CD14-positive monocyte (primary cell): Measurements from ENCODE around the gene TBC1D22A. TPM values are rescaled to one million over a fixed set of nuclear protein-coding genes. Genes with fewer than 3 reads are reported as not detected.

Experiments
- DNase-seq, 3 donors: peaks; one replicate each; pipeline ENCODE4 v3.0.0-alpha.2; 2011 to 2022
- H2AFZ ChIP-seq: 2 replicates; pipeline ENCODE4 v1.6.0; 2012; ENCODE audit warnings: mild to moderate bottlenecking, low read depth, low read length, inconsistent platforms; ENCODE audit not compliant: insufficient read depth, poor library complexity, severe bottlenecking
- H3K27ac ChIP-seq, 2 donors: 1 replicate in 1 of 2; 2 replicates in 1 of 2; pipeline ENCODE4 v1.5.1; 2012 to 2013; ENCODE audit warnings: low read length in 2 of 2, control low read depth in 1 of 2, inconsistent platforms in 1 of 2, low read depth in 1 of 2, mild to moderate bottlenecking in 1 of 2
- H3K27me3 ChIP-seq, 2 donors: one replicate each; pipeline versions ENCODE4 v1.6.0 to v1.6.1; 2011 to 2013; ENCODE audit warnings: low read length in 2 of 2; ENCODE audit not compliant: control insufficient read depth in 2 of 2, insufficient read depth in 2 of 2
- H3K36me3 ChIP-seq, 2 donors: replicated peaks in 1 of 2; 1 replicate in 1 of 2; 2 replicates in 1 of 2; pipeline versions ENCODE4 v1.5.1 to v1.6.1; 2012 to 2013; ENCODE audit warnings: low read length in 2 of 2, control low read depth in 1 of 2, inconsistent platforms in 1 of 2, mild to moderate bottlenecking in 1 of 2; ENCODE audit not compliant: insufficient read depth in 2 of 2, control insufficient read depth in 1 of 2
- H3K4me1 ChIP-seq, 2 donors: 1 replicate in 1 of 2; 2 replicates in 1 of 2; pipeline versions ENCODE4 v1.5.1 to v1.6.1; 2012 to 2013; ENCODE audit warnings: low read length in 2 of 2, control low read depth in 1 of 2, inconsistent platforms in 1 of 2, mild to moderate bottlenecking in 1 of 2, moderate library complexity in 1 of 2; ENCODE audit not compliant: insufficient read depth in 2 of 2, control insufficient read depth in 1 of 2
- H3K4me2 ChIP-seq: replicated peaks from 2 replicates; pipeline ENCODE3; 2012; ENCODE audit warnings: low read length, moderate library complexity, mild to moderate bottlenecking; ENCODE audit not compliant: poor library complexity, severe bottlenecking; ENCODE audit errors: extremely low read depth
- H3K4me3 ChIP-seq, 3 experiments: fragments of 200-600 bp in 1 of 3; sonication (generic) in 1 of 3; replicated peaks in 1 of 3; 1 replicate in 2 of 3; 2 replicates in 1 of 3; pipeline ENCODE4 v1.5.1; 2011 to 2013; ENCODE audit warnings: low read length in 3 of 3, mild to moderate bottlenecking in 3 of 3, control low read depth in 2 of 3, low read depth in 2 of 3, inconsistent platforms in 1 of 3, moderate library complexity in 1 of 3
- H3K79me2 ChIP-seq: 2 replicates; pipeline ENCODE4 v1.6.0; 2012; ENCODE audit warnings: mild to moderate bottlenecking, control low read depth, inconsistent platforms, low read length, moderate library complexity; ENCODE audit not compliant: insufficient read depth
- H3K9ac ChIP-seq: 2 replicates; pipeline ENCODE4 v1.6.0; 2017; ENCODE audit warnings: low read length, mild to moderate bottlenecking; ENCODE audit not compliant: insufficient read depth, poor library complexity, severe bottlenecking
- H3K9me3 ChIP-seq, 2 donors: replicated peaks in 1 of 2; 1 replicate in 1 of 2; 2 replicates in 1 of 2; pipeline versions ENCODE4 v1.5.1 to v1.6.1; 2012 to 2013; ENCODE audit warnings: low read length in 2 of 2, control low read depth in 1 of 2; ENCODE audit not compliant: control insufficient read depth in 1 of 2, insufficient read depth in 1 of 2
- H4K20me1 ChIP-seq: 2 replicates; pipeline ENCODE4 v1.6.0; 2012; ENCODE audit warnings: mild to moderate bottlenecking, low read length, control low read depth, moderate library complexity; ENCODE audit not compliant: insufficient read depth
- H3K27ac Mint-ChIP-seq, 7 donors: one replicate each; pipeline ENCODE4 v1.8.0; 2020; ENCODE audit warnings: mild to moderate bottlenecking in 7 of 7, mixed read lengths in 7 of 7, moderate library complexity in 6 of 7, inconsistent platforms in 2 of 7
- H3K27me3 Mint-ChIP-seq, 3 donors: one replicate each; pipeline ENCODE4 v1.8.0; 2021 to 2022; ENCODE audit warnings: low read depth in 3 of 3, mild to moderate bottlenecking in 3 of 3, mixed read lengths in 3 of 3, moderate library complexity in 3 of 3, inconsistent platforms in 1 of 3
- H3K36me3 Mint-ChIP-seq, 2 donors: one replicate each; pipeline ENCODE4 v1.8.0; 2020; ENCODE audit warnings: mixed read lengths in 2 of 2, inconsistent platforms in 1 of 2, mild to moderate bottlenecking in 1 of 2
- H3K4me1 Mint-ChIP-seq: one replicate; pipeline ENCODE4 v1.8.0; 2020; ENCODE audit warnings: mild to moderate bottlenecking, mixed read lengths
- H3K4me3 Mint-ChIP-seq, 2 donors: one replicate each; pipeline ENCODE4 v1.8.0; 2020; ENCODE audit warnings: mild to moderate bottlenecking in 2 of 2, mixed read lengths in 2 of 2, moderate library complexity in 1 of 2
- H3K9me3 Mint-ChIP-seq, 7 donors: one replicate each; pipeline ENCODE4 v1.8.0; 2020 to 2022; ENCODE audit warnings: mixed read lengths in 7 of 7, mild to moderate bottlenecking in 6 of 7, moderate library complexity in 6 of 7, inconsistent platforms in 2 of 7
- CTCF ChIP-seq: fragments of 200-600 bp; IDR thresholded peaks from one replicate; pipeline ENCODE4 v1.8.0; 2022; ENCODE audit warnings: antibody characterized with exemption, mild to moderate bottlenecking
- WGBS: methylation state at CpG from one replicate; pipeline ENCODE4 v1.1.5; 2013; ENCODE audit warnings: missing lambda C conversion rate; ENCODE audit not compliant: insufficient coverage; 5-methylcytosine and 5-hydroxymethylcytosine counted together
- intact Hi-C, 2 donors: fragments of 100-400 bp; cut with micrococcal nuclease; formaldehyde crosslinking; loops; one replicate each; pipeline versions ENCODE4 v1.15.0 to v1.15.1; 2023
- polyA plus RNA-seq, 3 donors: library from polyadenylated mRNA; depleted of rRNA in 1 of 3; unstranded in 2 of 3; stranded (reverse) in 1 of 3; fragments of 300-500 nt in 2 of 3; fragments of >200 nt in 1 of 3; fragmentation: Illumina TruSeq in 2 of 3; gene quantifications; 1 replicate in 2 of 3; 2 replicates in 1 of 3; pipeline ENCODE4 v1.2.3, GENCODE V29; 2012 to 2021

The TBC1D22A gene
- polyA plus RNA-seq, 3 donors: 25.9 to 36.2 (median 29.5) TPM

GRCh38 chr22:47121791-47122190 is 359.3 kb downstream of the TBC1D22A start:
- Histone ChIP-seq H3K4me2 (no peak overlapping the region), H3K9me3 (no peaks in the 10 kb centered on the region), H3K36me3 (no peaks in the 10 kb centered on the region), H3K4me1 (no peaks in the 10 kb centered on the region), H3K4me3 (no peak overlapping the region), H3K27ac (no peak overlapping the region), H2AFZ (no peak overlapping the region), H3K9ac (no peak overlapping the region), H3K27me3 (no peaks in the 10 kb centered on the region), H3K79me2 (no peaks in the 10 kb centered on the region), H4K20me1 (peaks cover 3% of the 10 kb centered on the region)
- intact Hi-C loops: no loop called here
- Mint-ChIP-seq H3K4me3 (no peak overlapping the region), H3K4me1 (no peaks in the 10 kb centered on the region), H3K27me3 (no peaks in the 10 kb centered on the region), H3K9me3 (peaks cover 0 to 2% (median 0%) of the 10 kb centered on the region in 7 donors), H3K27ac (peak overlapping the region in 1 of 7 donors; percentile 77), H3K36me3 (peaks cover 5 to 18% of the 10 kb centered on the region in 2 donors)
- DNase-seq: no peak
- 93% methylated on average over 9 of the region's 11 CpGs for WGBS
- no peak for TF ChIP-seq CTCF

GRCh38 chr22:47122441-47123000 is 360.1 kb downstream of the TBC1D22A start:
- Mint-ChIP-seq H3K36me3 (peaks cover 1 to 14% of the 10 kb centered on the region in 2 donors), H3K9me3 (peaks cover 0 to 2% (median 0%) of the 10 kb centered on the region in 7 donors), H3K27me3 (no peaks in the 10 kb centered on the region), H3K4me3 (no peak overlapping the region), H3K27ac (peak overlapping the region in 1 of 7 donors; percentile 3), H3K4me1 (no peaks in the 10 kb centered on the region)
- Histone ChIP-seq H4K20me1 (peaks cover 3% of the 10 kb centered on the region), H3K4me3 (no peak overlapping the region), H3K27ac (no peak overlapping the region), H3K9ac (no peak overlapping the region), H3K36me3 (no peaks in the 10 kb centered on the region), H3K4me2 (no peak overlapping the region), H3K27me3 (no peaks in the 10 kb centered on the region), H3K9me3 (no peaks in the 10 kb centered on the region), H3K79me2 (no peaks in the 10 kb centered on the region), H2AFZ (no peak overlapping the region), H3K4me1 (no peaks in the 10 kb centered on the region)
- no peak for TF ChIP-seq CTCF
- no peak for DNase-seq
- intact Hi-C loops: no loop called here
- whole genome bisulfite sequencing: 87% methylated on average over 8 of the region's 9 CpGs
